Left colon (tissue), 2 donors: ENCODE measurements around the gene ZNF770. TPM values are rescaled to one million over a fixed set of nuclear protein-coding genes. Genes with fewer than 3 reads are reported as not detected.

Source experiments
- total RNA-seq, 2 donors: library from RNA; stranded (reverse); fragmentation: NEBNext Ultra II Directional; extraction: Animal tissue kit (Norgen Biotek cat#: 25700); gene quantifications; one replicate each; pipeline ENCODE4 v1.2.1, GENCODE V29; 2021
- donor health status: DM: no; HTN: no; CAD: no.
- donor health status: DM: yes; HTN: yes; CAD: no.

Gene ZNF770
- total RNA-seq, 2 donors from 2014 or later = 20.1 to 20.5 TPM

Other genes with a start within 250 kb of the ZNF770 start
- gene GJD2, start 233.3 kb downstream of the ZNF770 start, total RNA-seq = not detected
- gene ACTC1, start 192.7 kb downstream of the ZNF770 start, total RNA-seq = under 1 TPM; 0.12 to 0.92 TPM
- gene AQR, start 18.5 kb downstream of the ZNF770 start, total RNA-seq = 10 to 100 TPM; 22.7 to 24.3 TPM
- gene NANOGP8, start 97.0 kb upstream of the ZNF770 start, total RNA-seq = under 1 TPM in 1 of 2 donors, not detected in 1; 0.34 TPM